Measurements from ENCODE around the gene HTT.
"Not testable (repeated sequence)": the region's sequence is repeated elsewhere in the genome, so short reads cannot be mapped to it uniquely, and the experiment has no call there.

Gene HTT

GRCh38 chr4:3075652-3075981, 1.1 kb downstream of the HTT start:
- no peak for DNase-seq (ENCODE audit: insufficient read length, low spot score)
- FAIRE-seq: peak; percentile 60

GRCh38 chr4:3077796-3078195, 3.3 kb downstream of the HTT start:
- DNase-seq (ENCODE audit: insufficient read length, low spot score): peak; percentile 41
- FAIRE-seq: peak; percentile 84

GRCh38 chr4:3079694-3080123, 5.2 kb downstream of the HTT start:
- FAIRE-seq (peak; percentile 44), DNase-seq (ENCODE audit: insufficient read length, low spot score) (no peak)

GRCh38 chr4:3082925-3083515, 8.5 kb downstream of the HTT start:
- FAIRE-seq: no peak

GRCh38 chr4:3083732-3084131, 9.3 kb downstream of the HTT start:
- FAIRE-seq: no peak
- no peak for DNase-seq (ENCODE audit: insufficient read length, low spot score)

More at GRCh38 chr4:3082925-3083515, 8.5 kb downstream of the HTT start:
- DNase-seq (ENCODE audit: insufficient read length, low spot score): no peak

GRCh38 chr4:3085948-3086670, 11.6 kb downstream of the HTT start:
- no peak for FAIRE-seq

GRCh38 chr4:3087115-3087797, 12.8 kb downstream of the HTT start:
- no peak for FAIRE-seq
- no peak for DNase-seq (ENCODE audit: insufficient read length, low spot score)

More at GRCh38 chr4:3085948-3086670, 11.6 kb downstream of the HTT start:
- no peak for DNase-seq (ENCODE audit: insufficient read length, low spot score)

GRCh38 chr4:3091464-3091863, 17.0 kb downstream of the HTT start:
- FAIRE-seq: no peak
- DNase-seq (ENCODE audit: insufficient read length, low spot score): no peak

GRCh38 chr4:3094701-3095100, 20.2 kb downstream of the HTT start:
- DNase-seq (ENCODE audit: insufficient read length, low spot score); FAIRE-seq: not testable (repeated sequence)

- no peak for DNase-seq (ENCODE audit: insufficient read length, low spot score)
- no peak for FAIRE-seq
These were observed 21.7 kb downstream of the HTT start for GRCh38 chr4:3096202-3096601.

- DNase-seq (ENCODE audit: insufficient read length, low spot score) (no peak), FAIRE-seq (no peak)
These were observed 23.9 kb downstream of the HTT start for GRCh38 chr4:3098346-3098745.

- FAIRE-seq (peak; percentile 91), DNase-seq (ENCODE audit: insufficient read length, low spot score) (peak; percentile 77)
These were observed 32.1 kb downstream of the HTT start for GRCh38 chr4:3106339-3107186.

- FAIRE-seq (no peak), DNase-seq (ENCODE audit: insufficient read length, low spot score) (no peak)
These were observed 32.8 kb downstream of the HTT start for GRCh38 chr4:3107271-3107670.

GRCh38 chr4:3107691-3108121, 33.2 kb downstream of the HTT start:
- DNase-seq (ENCODE audit: insufficient read length, low spot score): no peak

GRCh38 chr4:3108211-3108610, 33.7 kb downstream of the HTT start:
- no peak for DNase-seq (ENCODE audit: insufficient read length, low spot score)
- no peak for FAIRE-seq

More at GRCh38 chr4:3107691-3108121, 33.2 kb downstream of the HTT start:
- FAIRE-seq: no peak

GRCh38 chr4:3111461-3111860, 37.0 kb downstream of the HTT start:
- DNase-seq (ENCODE audit: insufficient read length, low spot score): no peak
- FAIRE-seq: no peak

GRCh38 chr4:3112201-3112600, 37.7 kb downstream of the HTT start:
- DNase-seq (ENCODE audit: insufficient read length, low spot score): no peak
- no peak for FAIRE-seq

GRCh38 chr4:3112609-3113469, 38.4 kb downstream of the HTT start:
- no peak for DNase-seq (ENCODE audit: insufficient read length, low spot score)
- no peak for FAIRE-seq

- no peak for FAIRE-seq
- no peak for DNase-seq (ENCODE audit: insufficient read length, low spot score)
These were observed 39.9 kb downstream of the HTT start for GRCh38 chr4:3114377-3114776.

All from GM19239 (cell line).